Panc1 (cell line): ENCODE measurements around the gene SLC6A1. TPM values are rescaled to one million over a fixed set of nuclear protein-coding genes. Genes with fewer than 3 reads are reported as not detected.

Experiments
- ATAC-seq: fragments of 200-7000 bp; cut with Tn5 transposase; 2 replicates; pipeline ENCODE4 v1.9.1; 2020; ENCODE audit warnings: mild to moderate bottlenecking, moderate library complexity
- BruUV-seq: library from RNA; stranded (reverse); fragments of 400-500 nt; replicated peaks from 2 replicates; lab custom pipeline; 2021; lab: Mats Ljungman, UMichigan
- CTCF ChIA-PET: fragments of 300-600 bp; sonication (Branson Sonifier 250); formaldehyde crosslinking; loops from one replicate; lab custom pipeline; 2022; ENCODE audit warnings: antibody characterized with exemption; lab: Charles Lee
- POLR2A ChIA-PET: fragments of 300-600 bp; sonication (Branson Sonifier 250); formaldehyde crosslinking; loops from one replicate; lab custom pipeline; 2022; ENCODE audit warnings: antibody characterized with exemption; lab: Charles Lee
- DNase-seq: peaks from one replicate; pipeline ENCODE4 v3.0.0-alpha.2; 2010; ENCODE audit warnings: low read depth, low spot score
- H3K27ac ChIP-seq: 2 replicates; pipeline ENCODE4 v1.5.1; 2011; ENCODE audit warnings: mild to moderate bottlenecking, low read length, inconsistent platforms
- H3K27me3 ChIP-seq: fragments of 200-500 bp; sonication (Bioruptor generic); 2 replicates; pipeline ENCODE4 v1.6.0; 2014; ENCODE audit warnings: low read length, inconsistent platforms; ENCODE audit not compliant: control insufficient read depth, insufficient read depth
- H3K36me3 ChIP-seq: fragments of 200-500 bp; sonication (Bioruptor generic); 2 replicates; pipeline ENCODE4 v1.5.1; 2014; ENCODE audit warnings: inconsistent platforms, mild to moderate bottlenecking, low read length, moderate library complexity; ENCODE audit not compliant: control insufficient read depth, insufficient read depth
- H3K4me1 ChIP-seq: 2 replicates; pipeline ENCODE4 v1.5.1; 2011; ENCODE audit warnings: inconsistent platforms, mild to moderate bottlenecking, low read length, moderate library complexity; ENCODE audit not compliant: control insufficient read depth, insufficient read depth
- H3K4me3 ChIP-seq, 2 experiments: 2 replicates each; pipeline ENCODE4 v1.5.1; 2011 to 2012; ENCODE audit warnings: low read depth in 2 of 2, low read length in 2 of 2, mild to moderate bottlenecking in 2 of 2, inconsistent platforms in 1 of 2, moderate library complexity in 1 of 2
- H3K9me3 ChIP-seq: fragments of 200-500 bp; sonication (Bioruptor generic); 2 replicates; pipeline ENCODE4 v1.5.1; 2014; ENCODE audit warnings: low read depth, mild to moderate bottlenecking, inconsistent platforms, low read length, moderate library complexity; ENCODE audit not compliant: control insufficient read depth, insufficient read depth
- CTCF ChIP-seq: fragments of 450-650 bp; IDR thresholded peaks from 2 replicates; pipeline ENCODE4 v1.5.1; 2017; ENCODE audit warnings: mild to moderate bottlenecking
- POLR2AphosphoS5 ChIP-seq: IDR thresholded peaks from 2 replicates; pipeline ENCODE4 v1.6.1; 2012; ENCODE audit warnings: mild to moderate bottlenecking, low read depth, low read length, moderate library complexity
- SIN3A ChIP-seq: IDR thresholded peaks from 2 replicates; pipeline ENCODE4 v1.6.1; 2012; ENCODE audit warnings: low read depth, mild to moderate bottlenecking, low read length, moderate library complexity, borderline replicate concordance; ENCODE audit not compliant: insufficient read depth
- TCF7L2 ChIP-seq: IDR thresholded peaks from 2 replicates; pipeline ENCODE4 v1.6.1; 2011; ENCODE audit warnings: mild to moderate bottlenecking, low read depth, low read length, inconsistent platforms
- in situ Hi-C: cut with HindIII; loops from 2 replicates; pipeline ENCODE4 v1.10.0; 2016; ENCODE audit warnings: low sequenced_read_pairs, low pct_unique_long_range_greater_than_20kb
- intact Hi-C: fragments of 100-400 bp; cut with micrococcal nuclease; formaldehyde crosslinking; loops from one replicate; pipeline ENCODE4 v1.10.0; 2022; ENCODE audit not compliant: unreplicated experiment
- total RNA-seq: library from RNA; stranded (reverse); gene quantifications from one replicate; pipeline ENCODE4 v1.2.1, GENCODE V29; 2021; ENCODE audit not compliant: unreplicated experiment
- TF ChIP-seq, protein P1 (sequence below), 2 experiments: IDR thresholded peaks; 2 replicates each; pipeline ENCODE4 v1.6.1; 2011 to 2012; ENCODE audit warnings: low read depth in 2 of 2, control low read depth in 1 of 2, low read length in 1 of 2, mild to moderate bottlenecking in 1 of 2, moderate library complexity in 1 of 2; ENCODE audit not compliant: insufficient read depth in 1 of 2

The SLC6A1 gene
- total RNA-seq, 1 experiment from 2014 or later, result not detected

DNA sequence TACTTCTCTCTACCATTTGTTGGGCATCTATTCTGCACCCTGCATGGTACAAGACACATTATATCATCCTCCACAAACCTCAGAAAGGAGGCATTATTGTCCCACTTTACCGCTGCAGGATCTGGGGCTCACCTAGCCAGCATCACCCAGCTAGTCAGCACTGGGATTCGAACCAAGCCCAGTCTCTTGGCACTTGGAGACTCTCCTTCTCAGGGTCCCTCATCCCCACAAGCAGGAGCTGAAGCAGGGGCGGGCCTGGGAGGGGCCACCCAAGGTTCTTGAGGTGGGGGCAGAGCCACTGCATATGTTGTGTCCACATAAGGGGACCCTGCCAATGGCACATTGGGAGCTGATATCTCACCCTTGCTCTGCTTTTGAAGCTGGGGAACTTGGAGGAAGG lies 41.3 kb downstream of the SLC6A1 start:
- ChIA-PET POLR2A (no interaction called here), CTCF (no interaction called here)
- no peaks in the 10 kb centered on the region for H3K4me1 ChIP-seq
- no TSS peak for BruUV-seq
- in situ Hi-C loops, result no loop called here
- ATAC-seq, result no peak
- H3K4me3 ChIP-seq, result no peak overlapping the region
- peaks cover 4% of the 10 kb centered on the region for H3K27me3 ChIP-seq
- DNase-seq, result no peak
- H3K36me3 ChIP-seq, result no peaks in the 10 kb centered on the region
- H3K9me3 ChIP-seq, result no peaks in the 10 kb centered on the region
- TF ChIP-seq, protein P1, sequence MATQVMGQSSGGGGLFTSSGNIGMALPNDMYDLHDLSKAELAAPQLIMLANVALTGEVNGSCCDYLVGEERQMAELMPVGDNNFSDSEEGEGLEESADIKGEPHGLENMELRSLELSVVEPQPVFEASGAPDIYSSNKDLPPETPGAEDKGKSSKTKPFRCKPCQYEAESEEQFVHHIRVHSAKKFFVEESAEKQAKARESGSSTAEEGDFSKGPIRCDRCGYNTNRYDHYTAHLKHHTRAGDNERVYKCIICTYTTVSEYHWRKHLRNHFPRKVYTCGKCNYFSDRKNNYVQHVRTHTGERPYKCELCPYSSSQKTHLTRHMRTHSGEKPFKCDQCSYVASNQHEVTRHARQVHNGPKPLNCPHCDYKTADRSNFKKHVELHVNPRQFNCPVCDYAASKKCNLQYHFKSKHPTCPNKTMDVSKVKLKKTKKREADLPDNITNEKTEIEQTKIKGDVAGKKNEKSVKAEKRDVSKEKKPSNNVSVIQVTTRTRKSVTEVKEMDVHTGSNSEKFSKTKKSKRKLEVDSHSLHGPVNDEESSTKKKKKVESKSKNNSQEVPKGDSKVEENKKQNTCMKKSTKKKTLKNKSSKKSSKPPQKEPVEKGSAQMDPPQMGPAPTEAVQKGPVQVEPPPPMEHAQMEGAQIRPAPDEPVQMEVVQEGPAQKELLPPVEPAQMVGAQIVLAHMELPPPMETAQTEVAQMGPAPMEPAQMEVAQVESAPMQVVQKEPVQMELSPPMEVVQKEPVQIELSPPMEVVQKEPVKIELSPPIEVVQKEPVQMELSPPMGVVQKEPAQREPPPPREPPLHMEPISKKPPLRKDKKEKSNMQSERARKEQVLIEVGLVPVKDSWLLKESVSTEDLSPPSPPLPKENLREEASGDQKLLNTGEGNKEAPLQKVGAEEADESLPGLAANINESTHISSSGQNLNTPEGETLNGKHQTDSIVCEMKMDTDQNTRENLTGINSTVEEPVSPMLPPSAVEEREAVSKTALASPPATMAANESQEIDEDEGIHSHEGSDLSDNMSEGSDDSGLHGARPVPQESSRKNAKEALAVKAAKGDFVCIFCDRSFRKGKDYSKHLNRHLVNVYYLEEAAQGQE (IDR thresholded peaks at IDR 0.05; ENCODE audit: insufficient read depth in 1 of 2, low read depth in 2 of 2, low read length in 1 of 2), result no peak
- no peak for TF ChIP-seq POLR2AphosphoS5
- no peak for TF ChIP-seq TCF7L2
- TF ChIP-seq CTCF, result no peak
- H3K27ac ChIP-seq, result no peak overlapping the region
- intact Hi-C loops, result no loop called here

DNA sequence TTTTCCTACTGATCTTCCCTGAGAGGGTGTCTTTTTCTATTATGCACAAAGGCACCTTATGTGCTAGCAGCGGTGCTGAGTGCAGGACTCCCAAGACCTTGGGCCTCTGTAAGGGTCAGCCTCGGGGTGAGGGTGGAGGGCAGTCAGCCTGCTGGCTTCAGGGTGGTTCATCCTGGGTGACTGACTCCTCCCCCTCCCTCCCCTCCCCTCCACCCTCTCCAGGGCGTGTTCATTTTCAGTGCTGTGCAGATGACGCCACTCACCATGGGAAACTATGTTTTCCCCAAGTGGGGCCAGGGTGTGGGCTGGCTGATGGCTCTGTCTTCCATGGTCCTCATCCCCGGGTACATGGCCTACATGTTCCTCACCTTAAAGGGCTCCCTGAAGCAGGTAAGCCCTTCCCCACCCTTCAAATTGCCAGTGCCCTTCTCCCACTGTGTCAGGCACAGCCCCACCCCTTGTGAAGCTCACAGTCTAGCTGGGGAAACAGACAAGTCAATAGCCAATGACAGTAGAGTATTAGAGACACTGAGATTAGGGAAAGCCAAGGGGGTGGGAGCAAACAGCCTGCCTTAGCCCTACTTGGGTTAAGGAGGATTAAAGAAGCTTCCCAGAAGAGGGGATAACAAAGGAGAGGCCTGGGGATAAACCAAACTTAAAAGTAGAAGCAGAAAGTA lies 41.9 kb downstream of the SLC6A1 start:
- H3K27ac ChIP-seq, result no peak overlapping the region
- H3K4me3 ChIP-seq, result no peak overlapping the region
- no peaks in the 10 kb centered on the region for H3K9me3 ChIP-seq
- POLR2A ChIA-PET, result no interaction called here
- in situ Hi-C loops, result no loop called here
- DNase-seq (no peak), ATAC-seq (no peak)
- TF ChIP-seq CTCF (no peak), SIN3A (no peak), TCF7L2 (no peak), POLR2AphosphoS5 (no peak)
- TF ChIP-seq, protein P1 (IDR thresholded peaks at IDR 0.05; ENCODE audit: insufficient read depth in 1 of 2, low read depth in 2 of 2, low read length in 1 of 2), result no peak
- no TSS peak for BruUV-seq
- no peaks in the 10 kb centered on the region for H3K4me1 ChIP-seq
- H3K36me3 ChIP-seq, result no peaks in the 10 kb centered on the region
- CTCF ChIA-PET, result no interaction called here
- H3K27me3 ChIP-seq, result peaks cover 4% of the 10 kb centered on the region
- intact Hi-C loops, result no loop called here
